Amniotic stem cell (primary cell): ENCODE results near the gene CREBRF.
A peak's percentile ranks its signal among the peaks of the same experiment; 100 is the strongest.
"Not testable (repeated sequence)": the region's sequence is repeated elsewhere in the genome, so short reads cannot be mapped to it uniquely, and the experiment has no call there.

ENCODE experiments used
- DNase-seq: peaks from one replicate; lab custom pipeline; 2025; lab: John Stamatoyannopoulos, UW

Gene CREBRF

GRCh38 chr5:173078878-173079277 is 22.7 kb downstream of the CREBRF start:
- DNase-seq = no peak

DNA sequence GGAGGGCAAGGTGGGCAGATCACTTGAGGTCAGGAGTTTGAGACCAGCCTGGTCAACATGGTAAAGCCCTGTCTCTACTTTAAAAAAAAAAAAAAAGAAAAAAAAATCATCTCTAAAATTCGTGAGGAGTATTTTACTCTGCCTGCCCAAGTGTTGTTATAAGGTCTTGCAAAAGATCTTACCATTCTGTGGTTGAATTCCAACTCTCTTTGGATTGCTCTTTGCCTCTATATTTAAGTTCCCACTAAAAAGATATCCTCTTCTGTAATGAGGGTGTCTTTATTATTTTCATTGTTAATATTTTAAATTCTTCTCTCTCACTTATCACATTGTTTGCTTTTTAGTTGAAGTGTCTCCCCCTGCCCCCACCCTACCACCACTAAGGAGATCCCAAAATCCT is 33.4 kb downstream of the CREBRF start:
- no peak for DNase-seq

GRCh38 chr5:173090639-173091038 is 34.5 kb downstream of the CREBRF start:
- no peak for DNase-seq

DNA sequence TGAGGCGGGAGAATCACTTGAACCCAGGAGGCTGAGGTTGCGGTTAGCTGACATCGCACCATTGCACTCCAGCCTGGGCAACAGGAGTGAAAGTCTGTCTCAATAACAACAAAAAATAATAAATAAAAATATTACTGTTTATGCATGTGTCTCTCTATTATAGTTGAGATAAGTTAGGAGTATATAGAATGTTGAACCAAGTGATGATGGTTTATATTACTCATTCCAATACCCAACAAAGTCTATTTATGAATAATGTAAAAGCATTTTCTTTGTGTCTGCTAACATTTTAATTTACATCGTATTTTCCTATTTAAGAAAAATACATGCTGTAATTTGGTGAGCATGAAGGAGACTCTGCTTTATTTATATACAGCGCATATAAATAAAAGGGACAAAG is 35.8 kb downstream of the CREBRF start:
- no peak for DNase-seq

- no peak for DNase-seq
Observed at GRCh38 chr5:173093606-173094005, 37.5 kb downstream of the CREBRF start.

DNA sequence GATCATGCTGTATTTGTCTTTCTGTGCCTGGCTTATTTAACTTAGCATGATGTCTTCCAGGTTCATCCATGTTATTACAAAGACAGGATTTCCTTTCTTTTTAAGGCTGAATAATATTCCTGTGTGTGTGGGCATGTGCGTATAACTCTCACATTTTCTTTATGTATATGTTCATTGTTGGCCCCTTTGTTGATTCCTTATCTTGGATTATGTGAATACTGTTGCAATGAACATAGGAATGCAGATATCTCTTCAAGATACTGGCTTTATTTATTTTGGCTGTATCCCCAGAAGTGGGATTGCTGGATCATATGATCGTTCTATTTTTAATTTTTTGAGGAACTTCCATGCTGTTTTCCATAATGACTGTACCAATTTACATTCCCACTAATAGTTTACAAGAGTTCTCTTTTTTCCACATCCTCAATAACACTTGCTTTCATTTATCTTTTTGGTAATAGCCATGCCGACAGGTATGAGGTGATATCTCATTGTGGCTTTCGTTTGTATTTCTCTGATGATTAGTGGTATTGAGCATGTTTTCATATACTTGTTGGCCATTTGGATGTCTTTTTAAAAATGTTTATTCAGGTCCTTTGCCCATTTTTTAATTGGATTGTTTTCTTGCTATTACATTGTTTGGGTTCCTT is 38.0 kb downstream of the CREBRF start:
- peak; percentile 14 for DNase-seq

DNA sequence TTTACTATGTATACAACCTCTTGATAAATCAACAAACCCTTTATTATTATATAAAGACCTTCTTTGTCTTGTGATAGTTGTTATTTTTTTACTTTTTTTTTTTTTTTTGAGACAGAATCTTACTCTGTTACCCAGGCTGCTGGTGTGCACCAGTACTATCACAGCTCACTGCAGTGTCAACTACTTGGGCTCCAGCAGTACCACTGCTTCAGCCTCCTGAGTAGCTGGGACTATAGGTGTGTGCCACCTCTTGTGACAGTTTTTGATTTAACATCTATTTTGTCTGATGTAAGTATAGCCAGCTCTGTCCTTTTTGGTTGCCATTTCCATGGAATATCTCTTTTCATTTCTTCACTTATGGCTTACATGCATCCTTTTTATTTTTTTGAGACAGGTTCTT is 42.6 kb downstream of the CREBRF start:
- DNase-seq = no peak

DNA sequence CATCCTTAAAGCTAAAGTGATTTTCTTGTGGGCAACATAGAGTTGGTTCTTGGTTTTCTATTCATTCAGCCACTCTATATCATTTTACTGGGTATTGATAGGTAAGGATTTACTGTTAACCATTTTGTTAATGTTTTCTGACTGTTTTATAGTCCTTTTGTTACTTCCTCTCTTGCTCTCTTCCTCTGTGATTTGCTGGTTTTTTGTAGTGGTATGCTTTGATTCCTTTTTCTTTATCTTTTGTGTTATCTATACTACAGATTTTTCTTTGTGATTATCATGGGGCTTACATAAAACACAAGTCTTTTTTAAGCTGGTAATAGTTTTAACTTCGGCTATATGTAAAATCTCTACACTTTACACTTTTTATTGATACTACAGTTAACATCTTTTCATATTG is 43.3 kb downstream of the CREBRF start:
- no peak for DNase-seq

DNA sequence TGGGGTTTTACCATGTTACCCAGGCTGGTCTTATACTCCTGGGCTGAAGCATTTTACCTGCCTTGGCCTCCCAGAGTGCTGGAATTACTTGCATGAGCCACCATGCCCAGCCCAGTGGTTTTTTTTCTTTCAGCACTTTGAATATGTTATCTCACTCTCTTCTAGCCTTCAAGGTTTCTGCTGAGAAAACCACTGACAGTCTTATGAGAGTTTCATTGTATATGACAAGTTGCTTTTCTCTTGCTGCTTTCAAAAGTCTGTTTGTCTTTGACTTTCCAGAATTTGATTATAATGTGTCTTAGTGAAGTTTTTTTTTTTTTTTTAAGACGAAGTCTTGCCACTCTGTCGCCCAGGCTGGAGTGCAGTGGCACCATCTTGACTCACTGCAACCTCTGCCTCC is 45.1 kb downstream of the CREBRF start:
- DNase-seq = no peak

DNA sequence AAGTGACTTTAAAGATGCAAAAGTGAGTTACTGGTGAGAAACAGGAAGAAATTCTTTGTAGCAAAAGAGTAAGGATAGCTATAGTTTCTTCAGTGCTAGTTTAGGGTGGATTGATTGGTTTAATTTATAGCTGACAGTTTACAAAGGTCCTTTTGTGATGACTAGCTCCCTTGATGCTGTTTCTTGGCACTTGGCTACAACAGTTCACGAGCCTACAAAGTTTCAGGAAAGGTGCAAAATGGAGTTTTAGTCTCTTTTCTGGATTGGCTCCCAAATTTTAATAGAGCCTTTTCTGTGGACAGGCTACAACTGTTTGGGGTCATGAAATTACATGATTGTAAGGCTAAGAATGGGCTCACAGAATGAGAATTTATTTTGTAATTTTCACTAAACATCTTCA is 47.3 kb downstream of the CREBRF start:
- no peak for DNase-seq

DNA sequence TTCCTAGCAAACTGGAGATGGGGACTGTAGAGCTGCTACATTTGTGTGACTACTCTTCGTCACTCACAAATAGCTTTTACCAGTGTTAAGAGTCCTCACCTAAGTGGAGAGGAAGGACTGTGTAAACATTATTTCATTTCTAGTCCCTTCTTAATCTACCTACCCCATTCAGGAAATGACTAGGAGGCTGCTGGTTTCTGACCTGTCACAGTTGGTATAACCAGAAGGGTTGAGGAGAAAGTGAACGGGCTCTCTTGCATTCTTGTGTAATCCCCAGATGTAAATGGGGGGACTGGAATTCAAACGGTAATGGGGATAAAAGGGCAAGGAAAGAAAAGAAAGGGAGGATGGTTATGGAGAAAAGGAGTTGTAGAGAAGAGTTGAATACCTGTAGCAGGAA is 52.8 kb downstream of the CREBRF start:
- DNase-seq = no peak

- DNase-seq = no peak
Observed at GRCh38 chr5:173114536-173114935, 58.4 kb downstream of the CREBRF start.

GRCh38 chr5:173119719-173120118 is 63.6 kb downstream of the CREBRF start:
- no peak for DNase-seq

DNA sequence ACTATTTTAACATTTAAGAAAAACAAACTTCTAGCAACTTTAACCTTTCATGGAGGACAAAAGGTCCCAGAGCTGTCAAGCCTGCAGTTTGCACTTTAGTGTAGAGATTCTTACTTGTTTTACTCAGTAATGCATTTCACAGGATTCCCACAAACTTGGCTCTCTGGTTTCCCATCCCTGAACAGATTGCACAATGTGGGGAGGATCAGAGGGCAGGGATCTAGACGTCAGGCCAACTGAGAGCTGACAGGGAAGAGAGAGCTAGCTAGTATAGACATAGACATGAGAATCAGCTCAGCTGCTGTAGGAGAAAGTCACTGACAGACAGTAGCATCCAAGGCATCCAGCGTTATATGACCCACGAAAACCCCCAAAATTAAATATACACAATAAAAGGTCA is 67.3 kb downstream of the CREBRF start:
- DNase-seq = no peak

- DNase-seq = not testable (repeated sequence)
Observed at GRCh38 chr5:173132166-173132565, 76.0 kb downstream of the CREBRF start.

- DNase-seq = no peak
Observed at GRCh38 chr5:173138707-173139106, 82.6 kb downstream of the CREBRF start.

- DNase-seq = no peak
Observed at GRCh38 chr5:173139631-173140030, 83.5 kb downstream of the CREBRF start.

DNA sequence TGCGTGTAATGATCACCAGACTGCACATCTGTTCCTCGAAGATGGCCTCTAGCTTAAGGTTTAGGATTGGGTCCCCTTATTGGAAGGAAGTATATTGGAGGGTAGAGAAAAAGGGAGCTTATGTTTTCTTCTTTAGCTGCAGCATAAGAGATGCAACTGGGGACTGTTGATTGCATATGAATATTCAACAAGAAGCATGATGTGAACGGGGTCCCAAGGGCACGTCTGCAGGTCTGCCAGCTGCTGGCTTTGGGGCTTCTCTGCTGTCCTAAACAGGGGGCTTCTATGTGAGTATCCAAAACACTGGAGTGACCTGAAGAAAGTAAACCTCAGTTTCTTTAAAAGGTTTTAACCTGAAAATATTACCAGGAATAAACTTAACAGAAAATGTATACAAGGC is 84.6 kb downstream of the CREBRF start:
- DNase-seq = no peak

DNA sequence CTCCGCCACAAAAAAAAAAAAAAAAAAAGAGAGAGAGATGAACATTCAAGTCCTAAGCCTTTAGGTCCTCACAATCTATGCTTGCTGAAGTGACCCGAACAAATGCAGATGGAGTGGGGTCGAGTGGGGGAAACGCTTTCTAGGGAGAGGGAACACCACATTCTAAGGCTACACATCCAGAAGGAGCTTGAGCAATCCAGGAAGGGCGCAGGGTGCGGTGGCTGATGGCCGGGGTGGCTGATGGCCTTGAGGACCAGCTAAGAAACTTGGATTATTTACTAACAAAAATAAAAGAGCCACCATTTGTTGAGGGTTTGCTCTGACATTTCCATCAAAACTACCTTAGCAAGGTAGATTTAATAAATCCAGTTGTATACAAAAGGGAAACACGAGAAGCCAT is 87.4 kb downstream of the CREBRF start:
- DNase-seq = no peak

DNA sequence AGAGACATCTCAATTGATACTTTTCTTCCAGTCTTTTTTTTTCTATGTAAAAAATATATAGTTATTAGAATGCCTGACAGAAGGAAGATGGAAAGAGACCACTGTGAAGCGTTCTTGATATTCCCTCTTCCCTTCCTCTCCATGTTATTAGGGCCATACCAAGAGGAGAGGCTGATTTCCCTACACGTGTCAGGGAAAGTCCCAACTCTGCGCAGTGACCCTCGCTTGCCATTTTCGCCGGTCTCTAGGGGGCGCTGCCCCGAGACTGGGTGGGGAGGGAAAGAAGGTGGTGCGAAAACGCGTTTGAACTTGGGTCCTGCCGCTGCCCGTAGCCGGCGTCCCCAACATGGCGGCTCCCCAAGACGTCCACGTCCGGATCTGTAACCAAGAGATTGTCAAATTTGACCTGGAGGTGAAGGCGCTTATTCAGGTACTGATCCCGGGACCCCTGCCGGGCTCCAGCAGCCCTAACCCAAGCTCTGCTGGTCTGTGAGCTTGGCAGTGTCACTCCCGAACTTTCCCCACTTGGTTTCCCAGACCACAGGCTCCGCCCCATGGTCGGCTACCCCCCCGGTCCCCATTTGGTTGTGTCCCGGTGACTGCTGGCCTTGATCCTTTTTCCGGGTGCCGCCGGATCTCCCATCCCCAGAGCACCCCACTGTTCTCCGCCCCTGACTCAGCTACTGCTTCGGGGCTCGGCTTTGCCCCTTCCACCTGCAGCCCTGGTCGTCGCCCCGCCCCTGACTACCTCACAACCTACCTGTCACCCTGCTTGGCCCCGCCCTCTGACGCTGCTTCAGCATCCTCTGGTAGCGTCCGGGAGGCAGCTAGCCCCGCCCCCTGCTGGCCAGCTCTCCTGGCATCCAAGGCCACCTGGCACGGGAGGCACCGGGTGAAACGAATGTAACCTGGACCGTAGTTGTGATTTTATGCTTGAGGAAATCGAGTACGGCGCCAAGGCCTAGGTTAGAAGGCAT is 88.3 kb downstream of the CREBRF start, which contains the start of gene BNIP1:
Gene BNIP1, plus strand, starts transcription at position 332 of the 977 bp plus-strand sequence. Its CDS starts 15 bp downstream, at position 347.
- DNase-seq = peak; percentile 91

GRCh38 chr5:173148354-173148753 is 92.2 kb downstream of the CREBRF start:
- DNase-seq = no peak

DNA sequence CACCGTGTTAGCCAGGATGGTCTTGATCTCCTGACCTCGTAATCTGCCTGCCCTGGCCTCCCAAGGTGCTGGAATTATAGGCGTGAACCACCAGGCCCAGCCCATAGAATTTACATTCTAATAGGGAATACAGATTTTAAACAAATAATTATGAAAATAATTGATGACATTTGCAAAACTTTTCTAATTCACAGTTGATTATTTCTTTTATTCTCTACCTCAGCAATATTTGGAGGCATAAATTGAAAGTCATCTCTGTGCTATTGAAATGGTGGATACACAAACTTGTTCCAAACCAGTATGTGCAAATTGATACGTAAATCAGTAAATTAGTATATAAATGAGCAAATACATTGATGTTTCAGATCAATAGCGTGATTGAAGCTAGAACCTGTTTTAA is 96.4 kb downstream of the CREBRF start:
- DNase-seq = no peak

GRCh38 chr5:173153842-173154241 is 97.7 kb downstream of the CREBRF start:
- DNase-seq = no peak
